ENCODE data around the gene ARSI. TPM values are rescaled to one million over a fixed set of nuclear protein-coding genes. Genes with fewer than 3 reads are reported as not detected.

The ARSI gene
- total RNA-seq, 1 donor from 2014 or later: not detected

DNA sequence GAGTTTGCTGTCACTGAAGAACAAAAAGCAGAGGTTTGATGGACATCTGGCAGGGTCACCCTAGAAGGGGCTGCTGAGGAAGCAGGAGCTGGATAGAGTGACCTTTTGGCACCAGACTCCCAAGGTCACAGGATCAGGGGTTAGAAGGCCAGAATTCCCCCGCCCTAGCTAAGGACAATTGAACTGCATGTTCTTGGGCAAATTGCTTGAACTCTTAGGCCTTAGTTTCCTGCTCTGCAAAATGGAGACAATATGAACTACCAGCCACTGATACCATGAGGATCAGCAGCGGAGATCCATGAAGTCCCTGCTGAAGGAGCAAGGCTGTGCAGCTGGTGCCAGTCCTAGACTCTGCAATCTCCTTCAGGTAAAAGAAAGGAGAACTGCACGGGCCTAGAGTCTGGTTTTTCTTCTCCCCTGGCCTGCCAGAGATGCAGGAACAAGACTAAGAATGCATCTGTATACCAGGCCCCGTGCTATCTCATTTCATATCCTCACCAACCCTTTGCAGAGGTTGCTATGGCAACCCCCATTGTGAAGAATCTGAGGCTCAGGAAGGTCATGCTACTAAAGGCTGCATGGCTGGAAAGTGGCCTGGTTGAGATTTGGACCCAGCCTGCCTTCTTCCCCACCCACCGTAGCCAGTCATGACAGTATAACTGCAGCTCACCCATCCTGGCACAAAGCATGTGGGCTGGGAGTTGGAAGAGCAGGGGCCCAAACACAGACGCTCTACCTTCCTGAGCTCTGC is 46.9 kb downstream of the ARSI start:
- no peaks in the 10 kb centered on the region for H3K27me3 Mint-ChIP-seq
- H3K4me3 Mint-ChIP-seq (ENCODE audit: low read depth): no peak overlapping the region
- no peak for TF ChIP-seq CTCF (IDR thresholded peaks at IDR 0.05; ENCODE audit: unreplicated experiment)
- peaks cover 12% of the 10 kb centered on the region for H3K4me1 Mint-ChIP-seq (ENCODE audit: low read depth)
- no peaks in the 10 kb centered on the region for H3K36me3 Mint-ChIP-seq (ENCODE audit: insufficient read depth)
- no peak overlapping the region for H3K27ac Mint-ChIP-seq
- no peaks in the 10 kb centered on the region for H3K9me3 Mint-ChIP-seq (ENCODE audit: low read depth)
- no peak for DNase-seq (ENCODE audit: low spot score, unreplicated experiment)

DNA sequence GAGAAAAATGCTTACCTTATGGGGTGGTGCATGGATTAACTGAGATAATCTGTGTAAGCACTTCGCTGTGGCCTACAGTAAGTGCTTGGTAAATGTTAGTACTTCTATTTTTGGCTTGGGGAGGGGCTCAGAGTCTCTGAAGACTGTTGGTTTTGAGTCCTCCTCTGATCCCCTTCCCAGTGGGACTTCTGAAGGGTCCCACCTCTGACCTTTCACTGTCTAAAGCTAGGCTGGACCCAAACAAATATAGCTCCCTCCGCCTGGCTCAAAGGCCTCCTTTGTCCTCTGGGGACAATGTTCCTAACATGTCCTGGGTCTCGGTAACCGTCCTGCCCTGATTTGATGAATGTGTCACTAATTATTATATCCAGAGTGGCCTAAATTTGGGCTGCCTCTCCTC is 47.9 kb downstream of the ARSI start:
- Mint-ChIP-seq H3K4me1 (ENCODE audit: low read depth) (peaks cover 12% of the 10 kb centered on the region), H3K27me3 (peaks cover 4% of the 10 kb centered on the region), H3K9me3 (ENCODE audit: low read depth) (no peaks in the 10 kb centered on the region), H3K36me3 (ENCODE audit: insufficient read depth) (no peaks in the 10 kb centered on the region), H3K4me3 (ENCODE audit: low read depth) (no peak overlapping the region), H3K27ac (peak overlapping the region; percentile 18)
- DNase-seq (ENCODE audit: low spot score, unreplicated experiment): no peak
- no peak for TF ChIP-seq CTCF (IDR thresholded peaks at IDR 0.05; ENCODE audit: unreplicated experiment)

- no peak for DNase-seq (ENCODE audit: low spot score, unreplicated experiment)
- H3K4me1 Mint-ChIP-seq (ENCODE audit: low read depth): peaks cover 12% of the 10 kb centered on the region
- H3K4me3 Mint-ChIP-seq (ENCODE audit: low read depth): no peak overlapping the region
- H3K27ac Mint-ChIP-seq: no peak overlapping the region
- no peaks in the 10 kb centered on the region for H3K9me3 Mint-ChIP-seq (ENCODE audit: low read depth)
- H3K36me3 Mint-ChIP-seq (ENCODE audit: insufficient read depth): no peaks in the 10 kb centered on the region
- no peak for TF ChIP-seq CTCF (IDR thresholded peaks at IDR 0.05; ENCODE audit: unreplicated experiment)
- H3K27me3 Mint-ChIP-seq: peaks cover 4% of the 10 kb centered on the region
These were observed 48.3 kb downstream of the ARSI start for GRCh38 chr5:150254363-150254762.

DNA sequence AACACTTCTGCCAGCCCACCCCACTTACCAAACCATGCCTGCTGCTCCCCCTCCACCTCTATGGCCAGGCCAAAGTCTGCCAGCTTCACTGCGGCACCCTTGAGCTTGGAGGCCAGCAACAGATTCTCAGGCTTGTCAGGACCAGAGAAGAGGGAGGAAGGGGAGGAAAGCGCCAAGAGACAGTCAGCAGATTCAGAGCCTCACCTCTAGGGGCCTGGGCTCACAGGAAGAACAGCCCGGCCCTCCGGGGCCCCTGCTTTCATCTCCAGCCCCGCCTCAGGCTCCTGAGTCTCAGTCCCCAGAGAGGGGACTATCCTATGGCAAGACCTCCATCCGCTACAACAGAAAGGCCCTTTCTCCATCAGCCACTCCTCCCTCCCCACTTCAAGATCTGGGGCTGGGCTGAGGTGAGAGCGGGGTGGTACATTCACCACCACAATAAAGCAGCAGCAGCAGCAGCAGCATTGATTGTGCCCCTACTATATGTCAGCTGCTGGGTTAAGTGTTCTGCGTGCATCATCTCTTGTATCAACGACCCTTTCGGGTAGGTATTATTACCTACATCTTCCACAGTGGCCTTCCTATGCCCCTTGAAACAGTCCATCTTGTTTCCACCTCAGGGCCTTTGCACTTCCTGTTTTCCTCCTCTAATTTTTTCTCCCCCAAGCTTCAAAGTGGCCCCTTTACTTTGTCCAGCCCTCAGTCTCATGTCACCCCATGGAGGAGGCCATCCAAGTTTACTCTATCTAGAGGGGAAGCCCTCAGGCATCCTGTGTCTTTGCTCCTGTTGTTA is 49.1 kb downstream of the ARSI start:
- H3K9me3 Mint-ChIP-seq (ENCODE audit: low read depth): no peaks in the 10 kb centered on the region
- peaks cover 12% of the 10 kb centered on the region for H3K4me1 Mint-ChIP-seq (ENCODE audit: low read depth)
- H3K27ac Mint-ChIP-seq: no peak overlapping the region
- H3K4me3 Mint-ChIP-seq (ENCODE audit: low read depth): no peak overlapping the region
- peaks cover 4% of the 10 kb centered on the region for H3K27me3 Mint-ChIP-seq
- TF ChIP-seq CTCF (IDR thresholded peaks at IDR 0.05; ENCODE audit: unreplicated experiment): no peak
- H3K36me3 Mint-ChIP-seq (ENCODE audit: insufficient read depth): no peaks in the 10 kb centered on the region
- DNase-seq (ENCODE audit: low spot score, unreplicated experiment): no peak

- Mint-ChIP-seq H3K4me3 (ENCODE audit: low read depth) (no peak overlapping the region), H3K27me3 (peaks cover 4% of the 10 kb centered on the region), H3K36me3 (ENCODE audit: insufficient read depth) (no peaks in the 10 kb centered on the region), H3K9me3 (ENCODE audit: low read depth) (no peaks in the 10 kb centered on the region), H3K4me1 (ENCODE audit: low read depth) (peaks cover 12% of the 10 kb centered on the region), H3K27ac (no peak overlapping the region)
- TF ChIP-seq CTCF (IDR thresholded peaks at IDR 0.05; ENCODE audit: unreplicated experiment): no peak
- DNase-seq (ENCODE audit: low spot score, unreplicated experiment): no peak
These were observed 50.2 kb downstream of the ARSI start for GRCh38 chr5:150252489-150252888.

Measured in progenitor cell of endocrine pancreas (in vitro differentiated cells).